Ishikawa (cell line): ENCODE results near the gene SAMD4B.

Source experiments
- CREB1 ChIP-seq: IDR thresholded peaks from 2 replicates; pipeline ENCODE4 v1.6.1; 2012; ENCODE audit warnings: low read depth
- NFIC ChIP-seq: IDR thresholded peaks from 2 replicates; pipeline ENCODE4 v1.6.1; 2012
- RAD21 ChIP-seq: IDR thresholded peaks from 2 replicates; pipeline ENCODE4 v1.6.1; 2012; ENCODE audit warnings: low read depth
- TEAD4 ChIP-seq: IDR thresholded peaks from 2 replicates; pipeline ENCODE4 v1.6.1; 2012
- TF ChIP-seq, protein P1 (sequence below): IDR thresholded peaks from 2 replicates; pipeline ENCODE4 v1.6.1; 2012

- no peak for TF ChIP-seq CREB1
- TF ChIP-seq TEAD4 = no peak
- TF ChIP-seq NFIC = no peak
- no peak for TF ChIP-seq RAD21
- TF ChIP-seq, protein P1, sequence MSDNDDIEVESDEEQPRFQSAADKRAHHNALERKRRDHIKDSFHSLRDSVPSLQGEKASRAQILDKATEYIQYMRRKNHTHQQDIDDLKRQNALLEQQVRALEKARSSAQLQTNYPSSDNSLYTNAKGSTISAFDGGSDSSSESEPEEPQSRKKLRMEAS = no peak
Observed at GRCh38 chr19:39329948-39330347, 12.3 kb upstream of the SAMD4B start.
